Vagina (tissue), 2 donors: ENCODE data around the gene PYDC2.

ENCODE experiments used
- CTCF ChIP-seq, 3 experiments: fragments of 450-650 bp in 2 of 3; fragments of 200-600 bp in 1 of 3; sonication (generic) in 1 of 3; IDR thresholded peaks; one replicate each; pipeline ENCODE4 v1.5.1; 2017 to 2019; ENCODE audit warnings: antibody characterized with exemption in 3 of 3, mild to moderate bottlenecking in 2 of 3, moderate library complexity in 2 of 3
- POLR2A ChIP-seq, 2 donors: fragments of 450-650 bp; IDR thresholded peaks; one replicate each; pipeline ENCODE4 v1.6.1; 2017; ENCODE audit warnings: antibody characterized with exemption in 2 of 2, mild to moderate bottlenecking in 2 of 2, moderate library complexity in 2 of 2
- POLR2AphosphoS5 ChIP-seq, 2 donors: sonication (generic); formaldehyde crosslinking; IDR thresholded peaks; one replicate each; pipeline ENCODE4 v1.9.0; 2017; ENCODE audit warnings: antibody characterized with exemption in 2 of 2, mild to moderate bottlenecking in 2 of 2, low read depth in 1 of 2; ENCODE audit not compliant: insufficient read depth in 1 of 2

- TF ChIP-seq CTCF (IDR thresholded peaks at IDR 0.05) (no peak), POLR2A (IDR thresholded peaks at IDR 0.05) (no peak), POLR2AphosphoS5 (IDR thresholded peaks at IDR 0.05; ENCODE audit: insufficient read depth in 1 of 2, low read depth in 1 of 2) (no peak)
These were observed 32.8 kb upstream of the PYDC2 start for GRCh38 chr3:191428177-191428576.
